NCI-H69 (cell line): ENCODE results near the gene C2orf68.
"Not testable (repeated sequence)": the region's sequence is repeated elsewhere in the genome, so short reads cannot be mapped to it uniquely, and the experiment has no call there.

Source experiments
- DNase-seq: peaks from one replicate; lab custom pipeline; 2025; lab: John Stamatoyannopoulos, UW

Gene C2orf68

GRCh38 chr2:85611705-85612587 lies at the start of gene C2orf68:
Gene C2orf68, minus strand, starts transcription at chr2:85612066. Its CDS starts 82 bp downstream, at chr2:85611984.
- peak; percentile 87 for DNase-seq

- no peak for DNase-seq
Observed at GRCh38 chr2:85661139-85661858, 49.4 kb upstream of the C2orf68 start.

GRCh38 chr2:85660725-85661124 lies 48.9 kb upstream of the C2orf68 start:
- no peak for DNase-seq

- DNase-seq = not testable (repeated sequence)
Observed at GRCh38 chr2:85660301-85660700, 48.4 kb upstream of the C2orf68 start.

- DNase-seq = no peak
Observed at GRCh38 chr2:85659324-85659981, 47.6 kb upstream of the C2orf68 start.

GRCh38 chr2:85657399-85657798 lies 45.5 kb upstream of the C2orf68 start:
- DNase-seq = not testable (repeated sequence)

GRCh38 chr2:85656468-85656867 lies 44.6 kb upstream of the C2orf68 start:
- DNase-seq = no peak

GRCh38 chr2:85655961-85656417 lies 44.1 kb upstream of the C2orf68 start:
- no peak for DNase-seq

- no peak for DNase-seq
Observed at GRCh38 chr2:85653996-85654395, 42.1 kb upstream of the C2orf68 start.

- DNase-seq = no peak
Observed at GRCh38 chr2:85652056-85652455, 40.2 kb upstream of the C2orf68 start.

- no peak for DNase-seq
Observed at GRCh38 chr2:85651097-85651496, 39.2 kb upstream of the C2orf68 start.

GRCh38 chr2:85650456-85650855 lies 38.6 kb upstream of the C2orf68 start:
- DNase-seq = no peak

- DNase-seq = no peak
Observed at GRCh38 chr2:85649201-85650190, 37.6 kb upstream of the C2orf68 start.

GRCh38 chr2:85648619-85649018 lies 36.8 kb upstream of the C2orf68 start:
- no peak for DNase-seq

GRCh38 chr2:85647823-85648526 lies 36.1 kb upstream of the C2orf68 start:
- DNase-seq = no peak

GRCh38 chr2:85646166-85646565 lies 34.3 kb upstream of the C2orf68 start:
- DNase-seq = no peak

- DNase-seq = no peak
Observed at GRCh38 chr2:85644909-85645308, 33.0 kb upstream of the C2orf68 start.

GRCh38 chr2:85642725-85643124 lies 30.9 kb upstream of the C2orf68 start:
- no peak for DNase-seq

GRCh38 chr2:85635636-85636035 lies 23.8 kb upstream of the C2orf68 start:
- DNase-seq = no peak

GRCh38 chr2:85635011-85635410 lies 23.1 kb upstream of the C2orf68 start:
- no peak for DNase-seq

- no peak for DNase-seq
Observed at GRCh38 chr2:85631316-85631715, 19.4 kb upstream of the C2orf68 start.
